GM12864 (cell line): ENCODE results near the gene NKX6-2.

ENCODE experiments used
- DNase-seq: peaks from one replicate; pipeline ENCODE4 v3.0.0-alpha.2; 2011; ENCODE audit warnings: low read depth
- H3K4me3 ChIP-seq: 2 replicates; pipeline ENCODE4 v1.5.1; 2011; ENCODE audit warnings: mild to moderate bottlenecking, low read depth, low read length, control low read depth
- CTCF ChIP-seq: IDR thresholded peaks from 2 replicates; pipeline ENCODE4 v1.5.1; 2011; ENCODE audit warnings: low read depth, mild to moderate bottlenecking, moderate library complexity, low read length, control low read depth, inconsistent platforms; ENCODE audit errors: missing control alignments

NKX6-2 gene

GRCh38 chr10:132784866-132785722, 853 bp downstream of the NKX6-2 start:
- no peak for DNase-seq
- H3K4me3 ChIP-seq = no peak overlapping the region

DNA sequence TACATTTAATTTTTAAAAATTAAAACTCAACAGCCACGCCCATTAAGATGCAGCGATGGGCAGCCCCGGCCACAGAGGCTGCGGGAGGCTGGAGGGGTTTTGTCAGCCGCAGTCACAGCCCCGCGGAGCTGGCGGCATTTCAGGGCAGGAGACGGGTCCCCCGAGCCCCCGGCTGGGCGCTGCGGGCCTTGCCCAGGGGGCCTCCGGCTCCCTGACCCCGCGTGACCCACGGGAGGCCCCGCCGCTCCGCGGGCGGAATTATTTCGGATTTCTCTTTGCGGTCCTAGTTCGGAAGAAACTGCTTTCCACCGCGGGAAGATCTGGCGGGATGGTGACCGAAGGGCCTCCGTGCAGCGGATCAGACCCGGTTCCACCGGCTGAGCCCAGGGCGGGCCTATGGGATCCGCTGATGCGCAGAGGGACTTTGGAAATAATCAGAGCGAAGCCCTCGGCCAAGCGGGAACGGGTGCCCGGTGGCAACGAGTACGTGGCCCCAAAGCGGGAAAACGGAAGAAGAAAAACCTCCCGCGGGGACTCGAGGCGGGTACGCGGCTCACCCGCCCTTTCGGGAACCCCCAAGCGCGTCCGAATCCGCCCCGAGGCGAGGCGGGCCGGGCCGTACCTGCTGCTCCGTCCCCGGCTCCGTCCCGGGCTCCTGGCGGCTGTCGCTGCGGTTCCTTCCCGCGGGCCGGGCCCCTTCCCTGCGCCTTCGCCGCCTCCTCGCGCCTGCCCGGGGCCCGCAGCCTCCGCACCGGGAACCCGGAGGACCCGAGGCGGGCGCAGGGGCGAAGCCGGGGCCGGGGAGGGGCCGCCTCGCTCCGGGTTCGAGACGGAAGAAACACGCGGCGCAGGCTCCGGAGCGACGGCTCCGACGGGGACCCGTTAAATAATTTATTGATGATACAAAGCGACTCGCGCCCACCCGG, 1.7 kb downstream of the NKX6-2 start:
- H3K4me3 ChIP-seq = no peak overlapping the region
- no peak for TF ChIP-seq CTCF
- DNase-seq = no peak

More at GRCh38 chr10:132784866-132785722, 853 bp downstream of the NKX6-2 start:
- no peak for TF ChIP-seq CTCF

DNA sequence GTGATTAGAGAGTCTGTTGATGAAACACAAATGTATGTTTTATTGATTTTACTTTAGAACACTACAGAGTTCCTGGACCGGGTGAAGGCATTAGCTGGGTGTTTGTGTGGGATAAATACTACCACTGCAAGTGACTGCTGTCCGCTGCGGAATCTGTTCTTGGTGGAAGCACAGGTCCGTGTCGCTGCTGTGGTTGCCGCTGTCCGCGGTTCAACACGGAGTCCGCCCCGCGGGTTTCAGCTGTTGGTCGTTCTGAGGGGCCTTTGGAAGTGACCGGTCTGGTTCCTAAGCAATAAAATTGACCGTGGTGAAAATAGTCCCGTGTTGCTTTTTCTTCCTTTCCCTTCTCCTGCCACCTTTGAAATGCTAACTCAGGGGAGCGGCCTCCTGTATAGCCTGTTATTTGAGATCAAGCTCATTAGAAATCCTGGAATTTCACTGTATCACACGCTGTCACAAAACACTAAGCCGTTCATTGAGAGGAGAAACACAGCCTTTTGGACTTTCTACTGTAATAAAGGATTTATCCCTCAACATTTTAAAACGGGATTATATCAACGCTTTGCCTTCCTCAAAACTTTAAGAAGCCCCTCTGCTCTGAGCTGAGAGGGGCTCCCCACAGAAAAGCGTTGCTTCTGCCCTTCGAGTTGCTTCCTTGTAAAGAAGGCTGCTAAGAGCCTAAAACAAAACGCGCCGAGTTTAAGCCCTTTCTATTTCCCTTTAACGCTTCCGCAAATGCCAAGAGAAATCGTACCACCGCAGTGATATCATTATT, 2.6 kb downstream of the NKX6-2 start:
- TF ChIP-seq CTCF = no peak
- DNase-seq = no peak
- no peak overlapping the region for H3K4me3 ChIP-seq

GRCh38 chr10:132781556-132781955, 4.4 kb downstream of the NKX6-2 start:
- TF ChIP-seq CTCF = no peak

GRCh38 chr10:132780356-132780755, 5.6 kb downstream of the NKX6-2 start:
- no peak overlapping the region for H3K4me3 ChIP-seq
- DNase-seq = no peak
- TF ChIP-seq CTCF = no peak

More at GRCh38 chr10:132781556-132781955, 4.4 kb downstream of the NKX6-2 start:
- DNase-seq = no peak
- H3K4me3 ChIP-seq = no peak overlapping the region

GRCh38 chr10:132779549-132780294, 6.2 kb downstream of the NKX6-2 start:
- no peak for TF ChIP-seq CTCF
- no peak for DNase-seq
- H3K4me3 ChIP-seq = no peak overlapping the region
